ENCODE measurements around the gene NALCN. TPM values are rescaled to one million over a fixed set of nuclear protein-coding genes. Genes with fewer than 3 reads are reported as not detected.

Gene NALCN
- total RNA-seq, 4 donors from 2014 or later = 0.76 to 3.3 (median 1.8) TPM

DNA sequence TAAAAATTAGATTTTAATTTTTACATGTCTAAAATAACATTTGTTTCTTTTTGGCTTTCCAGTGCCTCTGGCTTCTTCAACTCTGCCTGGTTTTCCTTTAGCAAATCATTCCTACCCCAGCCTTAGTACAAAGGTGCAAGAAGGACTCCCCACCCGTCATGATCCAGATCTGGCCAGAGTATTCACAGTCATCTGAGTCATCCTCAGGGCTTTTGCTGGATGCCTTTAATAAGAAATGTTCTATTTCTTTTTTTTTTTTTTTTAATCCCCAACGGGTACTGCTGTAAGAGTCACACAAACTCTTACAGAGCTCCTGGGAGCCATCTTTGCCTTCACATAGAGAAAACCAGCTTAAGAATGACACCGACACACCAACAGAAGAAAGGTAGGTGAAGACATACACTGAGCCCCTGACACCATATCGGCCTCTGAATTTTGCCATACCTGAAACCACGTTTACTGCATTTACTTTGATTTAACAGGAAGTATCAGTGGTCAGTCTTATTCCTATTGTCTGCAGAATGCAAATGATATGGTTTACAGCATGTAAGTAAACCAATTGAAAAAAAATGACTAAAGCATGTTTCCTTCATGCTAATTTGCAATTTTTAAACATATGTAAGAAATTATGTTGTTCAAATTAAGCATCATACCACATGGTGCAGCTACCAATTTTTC is 184.4 kb downstream of the NALCN start:
- Histone ChIP-seq H3K4me3 (no peak overlapping the region), H3K27ac (no peak overlapping the region), H3K9me3 (no peaks in the 10 kb centered on the region), H3K4me1 (no peaks in the 10 kb centered on the region), H3K36me3 (no peaks in the 10 kb centered on the region), H3K27me3 (no peaks in the 10 kb centered on the region)
- TF ChIP-seq, protein P1, sequence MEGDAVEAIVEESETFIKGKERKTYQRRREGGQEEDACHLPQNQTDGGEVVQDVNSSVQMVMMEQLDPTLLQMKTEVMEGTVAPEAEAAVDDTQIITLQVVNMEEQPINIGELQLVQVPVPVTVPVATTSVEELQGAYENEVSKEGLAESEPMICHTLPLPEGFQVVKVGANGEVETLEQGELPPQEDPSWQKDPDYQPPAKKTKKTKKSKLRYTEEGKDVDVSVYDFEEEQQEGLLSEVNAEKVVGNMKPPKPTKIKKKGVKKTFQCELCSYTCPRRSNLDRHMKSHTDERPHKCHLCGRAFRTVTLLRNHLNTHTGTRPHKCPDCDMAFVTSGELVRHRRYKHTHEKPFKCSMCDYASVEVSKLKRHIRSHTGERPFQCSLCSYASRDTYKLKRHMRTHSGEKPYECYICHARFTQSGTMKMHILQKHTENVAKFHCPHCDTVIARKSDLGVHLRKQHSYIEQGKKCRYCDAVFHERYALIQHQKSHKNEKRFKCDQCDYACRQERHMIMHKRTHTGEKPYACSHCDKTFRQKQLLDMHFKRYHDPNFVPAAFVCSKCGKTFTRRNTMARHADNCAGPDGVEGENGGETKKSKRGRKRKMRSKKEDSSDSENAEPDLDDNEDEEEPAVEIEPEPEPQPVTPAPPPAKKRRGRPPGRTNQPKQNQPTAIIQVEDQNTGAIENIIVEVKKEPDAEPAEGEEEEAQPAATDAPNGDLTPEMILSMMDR (IDR thresholded peaks at IDR 0.05) = no peak
- no peak for TF ChIP-seq EP300 (IDR thresholded peaks at IDR 0.05)
- no peak for TF ChIP-seq POLR2A (IDR thresholded peaks at IDR 0.05)
- TF ChIP-seq POLR2AphosphoS5 (IDR thresholded peaks at IDR 0.05) = no peak
- 60% methylated on average over 5 of the region's 5 CpGs for WGBS
- DNase-seq (ENCODE audit: low spot score in 2 of 2) = no peak

DNA sequence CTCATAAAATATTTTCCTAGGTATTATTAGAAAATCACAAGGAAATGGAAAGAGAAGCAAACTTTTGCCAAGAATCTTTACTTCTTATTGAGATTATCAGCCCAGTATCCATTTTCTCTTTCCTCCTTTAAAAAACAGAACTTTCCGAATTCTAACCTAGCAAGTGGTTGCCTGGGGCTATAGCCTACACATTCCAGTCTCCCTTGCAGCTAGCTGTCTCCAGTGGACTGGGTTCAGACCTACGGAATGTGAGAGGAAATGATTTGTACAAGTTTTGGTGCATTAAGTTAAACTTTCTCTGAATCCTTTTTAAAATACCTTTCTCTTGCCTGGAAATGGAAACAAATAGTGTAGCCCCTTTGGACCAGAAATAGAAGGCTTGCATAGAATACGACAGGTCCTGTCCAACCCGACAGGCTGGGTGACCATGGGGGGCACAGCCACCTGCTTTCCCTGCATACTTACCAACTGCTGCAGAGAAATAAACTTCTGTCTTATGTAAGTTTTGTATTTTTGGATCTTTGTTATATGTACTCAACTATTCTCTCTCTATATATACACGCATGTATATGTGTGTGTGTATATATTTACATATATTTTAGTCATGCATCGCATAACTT is 185.9 kb downstream of the NALCN start:
- Histone ChIP-seq H3K9me3 (no peaks in the 10 kb centered on the region), H3K36me3 (no peaks in the 10 kb centered on the region), H3K27ac (no peak overlapping the region), H3K27me3 (no peaks in the 10 kb centered on the region), H3K4me1 (no peaks in the 10 kb centered on the region), H3K4me3 (no peak overlapping the region)
- WGBS = 81% methylated on average over 6 of the region's 6 CpGs
- DNase-seq (ENCODE audit: low spot score in 2 of 2) = no peak
- TF ChIP-seq POLR2A (IDR thresholded peaks at IDR 0.05) = no peak
- no peak for TF ChIP-seq POLR2AphosphoS5 (IDR thresholded peaks at IDR 0.05)
- TF ChIP-seq, protein P1 (IDR thresholded peaks at IDR 0.05) = no peak
- no peak for TF ChIP-seq EP300 (IDR thresholded peaks at IDR 0.05)

DNA sequence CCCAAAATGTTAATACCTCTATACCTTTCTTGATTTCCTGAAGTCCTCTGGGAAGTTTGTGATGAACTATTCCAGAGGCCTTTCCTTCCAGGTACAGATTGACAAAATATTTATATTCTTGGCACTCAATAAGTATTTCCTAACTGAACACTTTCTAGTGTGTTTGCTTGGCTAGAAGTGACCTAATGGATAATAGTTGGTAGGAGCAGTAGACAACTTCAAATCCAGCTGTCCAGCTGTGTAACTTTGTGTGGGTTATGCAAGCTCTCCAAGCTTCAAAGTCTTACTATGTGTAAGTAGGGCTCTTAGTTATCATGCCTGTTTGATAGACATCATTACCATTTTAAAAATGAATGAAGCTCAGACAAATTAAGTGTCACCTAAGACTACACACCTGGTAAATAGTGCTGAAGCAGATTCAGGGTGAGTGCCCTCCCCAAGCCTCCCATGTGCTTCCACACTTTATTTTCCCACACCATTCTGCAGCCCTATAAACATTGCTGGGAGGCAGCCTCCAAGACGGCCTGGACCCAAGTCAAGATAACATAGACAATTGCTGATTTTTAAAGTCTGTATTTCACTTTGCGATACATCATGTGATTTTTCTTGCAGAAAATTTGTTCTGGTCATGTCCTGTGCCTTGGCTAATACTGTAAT is 196.6 kb downstream of the NALCN start:
- Histone ChIP-seq H3K4me3 (no peak overlapping the region), H3K9me3 (no peaks in the 10 kb centered on the region), H3K27ac (no peak overlapping the region), H3K4me1 (no peaks in the 10 kb centered on the region), H3K36me3 (no peaks in the 10 kb centered on the region), H3K27me3 (no peaks in the 10 kb centered on the region)
- WGBS = 79% methylated on average over 2 of the region's 2 CpGs
- TF ChIP-seq EP300 (IDR thresholded peaks at IDR 0.05) = no peak
- no peak for TF ChIP-seq POLR2AphosphoS5 (IDR thresholded peaks at IDR 0.05)
- TF ChIP-seq, protein P1 (IDR thresholded peaks at IDR 0.05) = no peak
- TF ChIP-seq POLR2A (IDR thresholded peaks at IDR 0.05) = no peak
- DNase-seq (ENCODE audit: low spot score in 2 of 2) = no peak

DNA sequence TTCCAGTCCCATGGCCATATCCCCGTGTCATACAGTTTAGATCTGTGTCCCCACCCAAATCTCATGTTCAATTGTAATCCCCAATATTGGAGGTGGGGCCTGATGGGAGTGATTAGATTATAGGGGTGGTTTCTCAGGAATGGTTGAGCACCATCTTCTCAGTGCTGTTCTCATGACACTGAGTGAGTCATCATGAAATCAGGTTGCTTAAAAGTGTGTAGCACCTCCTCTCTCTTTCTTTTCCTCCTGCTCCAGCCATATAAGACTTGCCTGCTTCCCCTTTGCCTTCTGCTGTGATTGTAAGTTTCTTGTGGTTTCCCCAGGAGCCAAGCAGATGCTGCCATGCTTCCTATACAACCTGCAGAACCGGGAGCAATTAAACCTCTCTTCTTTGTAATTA is 197.8 kb downstream of the NALCN start:
- 79% methylated on average over 2 of the region's 2 CpGs for WGBS
- TF ChIP-seq, protein P1 (IDR thresholded peaks at IDR 0.05) = no peak
- TF ChIP-seq EP300 (IDR thresholded peaks at IDR 0.05) = no peak
- no peak for TF ChIP-seq POLR2AphosphoS5 (IDR thresholded peaks at IDR 0.05)
- no peak for TF ChIP-seq POLR2A (IDR thresholded peaks at IDR 0.05)
- no peaks in the 10 kb centered on the region for H3K36me3 ChIP-seq

DNA sequence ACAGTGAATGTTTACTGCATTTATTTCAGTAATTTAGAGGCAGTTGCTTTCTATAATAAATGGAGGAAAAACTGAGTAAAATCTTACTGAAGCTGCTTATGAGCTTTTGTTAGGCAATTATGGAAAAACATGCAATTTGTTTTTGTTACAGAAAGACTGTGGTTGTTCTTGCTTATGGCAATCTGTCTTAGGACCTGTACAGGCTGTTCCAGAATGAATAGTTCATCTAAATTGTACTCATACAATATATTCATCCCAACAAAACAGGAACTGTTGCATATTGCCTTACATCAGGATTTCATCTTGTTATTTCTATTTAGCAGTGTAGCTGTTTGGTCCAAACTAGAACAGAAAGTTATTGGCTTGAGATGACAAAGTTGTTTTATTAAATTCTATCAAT is 199.2 kb downstream of the NALCN start:
- no peak for DNase-seq (ENCODE audit: low spot score in 2 of 2)
- no peaks in the 10 kb centered on the region for H3K36me3 ChIP-seq
- no peaks in the 10 kb centered on the region for H3K27me3 ChIP-seq
- no peaks in the 10 kb centered on the region for H3K4me1 ChIP-seq
- H3K9me3 ChIP-seq = no peaks in the 10 kb centered on the region
- H3K4me3 ChIP-seq = no peak overlapping the region
- TF ChIP-seq POLR2AphosphoS5 (IDR thresholded peaks at IDR 0.05) (no peak), EP300 (IDR thresholded peaks at IDR 0.05) (no peak), POLR2A (IDR thresholded peaks at IDR 0.05) (no peak)
- TF ChIP-seq, protein P1 (IDR thresholded peaks at IDR 0.05) = no peak
- no peak overlapping the region for H3K27ac ChIP-seq

More for the DNA sequence above, 197.8 kb downstream of the NALCN start:
- Histone ChIP-seq H3K27ac (no peak overlapping the region), H3K4me1 (no peaks in the 10 kb centered on the region), H3K9me3 (no peaks in the 10 kb centered on the region), H3K27me3 (no peaks in the 10 kb centered on the region), H3K4me3 (no peak overlapping the region)
- DNase-seq (ENCODE audit: low spot score in 2 of 2) = no peak

All from suprapubic skin (tissue), 4 donors.